Measurements from ENCODE around the gene MED29. TPM values are rescaled to one million over a fixed set of nuclear protein-coding genes. Genes with fewer than 3 reads are reported as not detected.

Gene MED29
- total and polyA plus RNA-seq, 2 donors (not counting 1 experiment from before 2014, with no cell fraction given), result 33.0 to 47.5 TPM

DNA sequence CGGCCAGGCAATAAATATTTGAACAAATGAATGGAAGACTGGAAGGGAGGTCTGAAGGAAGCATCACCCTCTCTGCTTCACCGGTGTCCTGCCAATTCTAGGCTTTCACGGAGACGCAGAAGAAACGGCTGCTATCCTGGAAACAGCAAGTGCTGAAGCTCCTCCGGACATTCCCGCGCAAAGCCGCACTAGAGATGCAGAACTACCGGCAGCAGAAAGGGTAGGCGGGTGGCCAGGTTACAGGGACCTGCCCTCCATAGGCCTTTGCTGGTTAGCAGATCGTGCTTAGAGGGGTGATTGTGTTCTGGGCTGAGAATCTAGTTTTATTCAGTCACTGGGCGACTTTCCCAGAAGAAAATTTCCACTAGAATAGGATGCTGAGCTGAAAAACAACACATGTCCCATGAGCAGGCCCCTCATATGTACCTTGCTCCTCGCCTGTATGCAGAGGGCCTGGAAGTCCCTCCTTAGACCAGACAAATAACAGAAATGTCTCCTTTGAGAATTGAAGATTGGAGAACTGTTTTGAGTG is 11.2 kb upstream of the MED29 start:
- DNase-seq (no peak), ATAC-seq (ENCODE audit: low read depth) (no peak)
- no peak overlapping the region for H3K4me3 ChIP-seq (ENCODE audit: control extremely low read depth in 1 of 5, extremely low read depth in 1 of 5, insufficient read depth in 1 of 5, low read depth in 2 of 5, low read length in 4 of 5)
- no peaks in the 10 kb centered on the region for H3K79me2 ChIP-seq (ENCODE audit: control insufficient read depth, insufficient read depth, low read length)
- Mint-ChIP-seq H3K9me3 (ENCODE audit: insufficient read depth) (no peaks in the 10 kb centered on the region), H3K4me3 (no peak overlapping the region), H3K27ac (no peak overlapping the region), H3K27me3 (no peaks in the 10 kb centered on the region), H3K4me1 (peaks cover 1% of the 10 kb centered on the region)
- H3K4me2 ChIP-seq (replicated peaks; ENCODE audit: low read depth, low read length, poor library complexity, severe bottlenecking), result no peak overlapping the region
- ChIA-PET CTCF (no interaction called here), POLR2A (interaction anchor here (0.5 kb wide), 1 partner anchor 23 kb away, joined by 4 read pairs; no protein-coding TSS in a partner anchor)
- H2AFZ ChIP-seq (ENCODE audit: insufficient read depth, low read depth, low read length, poor library complexity, severe bottlenecking), result no peak overlapping the region
- H3K4me1 ChIP-seq (ENCODE audit: control insufficient read depth in 2 of 2, insufficient read depth in 2 of 2, low read length in 2 of 2), result peaks cover 0 to 1% of the 10 kb centered on the region in 2 donors
- H4K20me1 ChIP-seq (ENCODE audit: control insufficient read depth, insufficient read depth, low read length, poor library complexity, severe bottlenecking), result no peaks in the 10 kb centered on the region
- no peak overlapping the region for H3K27ac ChIP-seq (ENCODE audit: low read length in 2 of 2)
- no peaks in the 10 kb centered on the region for H3K27me3 ChIP-seq (replicated peaks in 1 of 4; ENCODE audit: control extremely low read depth in 1 of 4, control insufficient read depth in 3 of 4, insufficient read depth in 4 of 4, low read length in 3 of 4)
- no peak overlapping the region for H3K9ac ChIP-seq (ENCODE audit: low read length)
- no peak for TF ChIP-seq EZH2 (IDR thresholded peaks at IDR 0.05; ENCODE audit: borderline replicate concordance, insufficient read depth, low read depth, low read length, poor library complexity, severe bottlenecking)
- TF ChIP-seq, protein P1, sequence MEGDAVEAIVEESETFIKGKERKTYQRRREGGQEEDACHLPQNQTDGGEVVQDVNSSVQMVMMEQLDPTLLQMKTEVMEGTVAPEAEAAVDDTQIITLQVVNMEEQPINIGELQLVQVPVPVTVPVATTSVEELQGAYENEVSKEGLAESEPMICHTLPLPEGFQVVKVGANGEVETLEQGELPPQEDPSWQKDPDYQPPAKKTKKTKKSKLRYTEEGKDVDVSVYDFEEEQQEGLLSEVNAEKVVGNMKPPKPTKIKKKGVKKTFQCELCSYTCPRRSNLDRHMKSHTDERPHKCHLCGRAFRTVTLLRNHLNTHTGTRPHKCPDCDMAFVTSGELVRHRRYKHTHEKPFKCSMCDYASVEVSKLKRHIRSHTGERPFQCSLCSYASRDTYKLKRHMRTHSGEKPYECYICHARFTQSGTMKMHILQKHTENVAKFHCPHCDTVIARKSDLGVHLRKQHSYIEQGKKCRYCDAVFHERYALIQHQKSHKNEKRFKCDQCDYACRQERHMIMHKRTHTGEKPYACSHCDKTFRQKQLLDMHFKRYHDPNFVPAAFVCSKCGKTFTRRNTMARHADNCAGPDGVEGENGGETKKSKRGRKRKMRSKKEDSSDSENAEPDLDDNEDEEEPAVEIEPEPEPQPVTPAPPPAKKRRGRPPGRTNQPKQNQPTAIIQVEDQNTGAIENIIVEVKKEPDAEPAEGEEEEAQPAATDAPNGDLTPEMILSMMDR (IDR thresholded peaks at IDR 0.05), result no peak
- H3K9me3 ChIP-seq (ENCODE audit: control extremely low read depth in 1 of 3, control insufficient read depth in 2 of 3, insufficient read depth in 1 of 3, low read length in 2 of 3), result no peaks in the 10 kb centered on the region
- WGBS (ENCODE audit: insufficient coverage), result 95% methylated on average over 12 of the region's 14 CpGs
- peaks cover 4 to 88% of the 10 kb centered on the region in 2 experiments for H3K36me3 ChIP-seq (replicated peaks in 1 of 2; ENCODE audit: control extremely low read depth in 1 of 2, control insufficient read depth in 1 of 2, extremely low read depth in 1 of 2, insufficient read depth in 2 of 2, low read length in 1 of 2)
- intact Hi-C loops (cut with micrococcal nuclease), result no loop called here

Data from B cell (primary cell).